GF-D8 (cell line): ENCODE measurements around the gene GNG4.

Experiments used
- DNase-seq: peaks from one replicate; lab custom pipeline; 2025; lab: John Stamatoyannopoulos, UW

Gene GNG4

GRCh38 chr1:235527196-235527814 lies 122.3 kb downstream of the GNG4 start:
- DNase-seq, result no peak

- no peak for DNase-seq
Measured at GRCh38 chr1:235525314-235525713, 124.3 kb downstream of the GNG4 start.

GRCh38 chr1:235516862-235517446 lies 132.6 kb downstream of the GNG4 start:
- DNase-seq, result no peak

GRCh38 chr1:235515844-235516512 lies 133.6 kb downstream of the GNG4 start:
- DNase-seq, result no peak

- no peak for DNase-seq
Measured at GRCh38 chr1:235513495-235514366, 135.9 kb downstream of the GNG4 start.

GRCh38 chr1:235511470-235512240 lies 137.9 kb downstream of the GNG4 start:
- DNase-seq, result no peak

- no peak for DNase-seq
Measured at GRCh38 chr1:235510823-235511222, 138.8 kb downstream of the GNG4 start.

- no peak for DNase-seq
Measured at GRCh38 chr1:235507623-235508022, 142.0 kb downstream of the GNG4 start.

GRCh38 chr1:235504494-235505222 lies 144.9 kb downstream of the GNG4 start:
- peak; percentile 96 for DNase-seq

GRCh38 chr1:235504122-235504493 lies 145.5 kb downstream of the GNG4 start, which contains the start of gene B3GALNT2:
B3GALNT2 (minus strand) TSS chr1:235504452; CDS start chr1:235504252, 200 bp downstream.
- no peak for DNase-seq

- peak; percentile 32 for DNase-seq
Measured at GRCh38 chr1:235503403-235504121, 146.0 kb downstream of the GNG4 start.

GRCh38 chr1:235502601-235503402 lies 146.8 kb downstream of the GNG4 start:
- DNase-seq, result no peak

- no peak for DNase-seq
Measured at GRCh38 chr1:235500971-235501540, 148.5 kb downstream of the GNG4 start.
